OCI-LY7 (cell line): Measurements from ENCODE around the gene SUSD4. TPM values are rescaled to one million over a fixed set of nuclear protein-coding genes. Genes with fewer than 3 reads are reported as not detected.

ENCODE experiments used
- BruUV-seq: library from RNA; stranded (reverse); fragments of 400-500 nt; replicated peaks from 2 replicates; lab custom pipeline; 2021; lab: Mats Ljungman, UMichigan
- CTCF ChIA-PET: fragments of 300-600 bp; sonication (Branson Sonifier 250); formaldehyde crosslinking; loops from one replicate; lab custom pipeline; 2022; ENCODE audit warnings: antibody characterized with exemption; ENCODE audit not compliant: unreplicated experiment; lab: Charles Lee
- POLR2A ChIA-PET: fragments of 300-600 bp; sonication (Branson Sonifier 250); formaldehyde crosslinking; loops from one replicate; lab custom pipeline; 2022; ENCODE audit warnings: antibody characterized with exemption; lab: Charles Lee
- DNase-seq: peaks from one replicate; pipeline ENCODE4 v3.0.0-alpha.2; 2015; ENCODE audit warnings: low spot score
- H2AFZ ChIP-seq: fragments of 200-600 bp; sonication (generic), shearing (Covaris generic); 2 replicates; pipeline ENCODE4 v1.6.1; 2014; ENCODE audit warnings: mild to moderate bottlenecking, antibody characterized with exemption, low read length, moderate library complexity
- H3K27ac ChIP-seq: fragments of 200-600 bp; sonication (generic); 2 replicates; pipeline ENCODE4 v1.5.1; 2014; ENCODE audit warnings: mixed run types, low read depth, mild to moderate bottlenecking, moderate library complexity, low read length, inconsistent platforms; ENCODE audit not compliant: poor library complexity, severe bottlenecking
- H3K36me3 ChIP-seq: fragments of 200-600 bp; sonication (generic); 2 replicates; pipeline ENCODE4 v1.6.1; 2014; ENCODE audit warnings: mild to moderate bottlenecking, antibody characterized with exemption, low read length, moderate library complexity, mixed read lengths; ENCODE audit not compliant: insufficient read depth
- H3K4me1 ChIP-seq: fragments of 200-600 bp; sonication (generic); 2 replicates; pipeline ENCODE4 v1.5.1; 2014; ENCODE audit warnings: mild to moderate bottlenecking, low read length; ENCODE audit not compliant: insufficient read depth, poor library complexity, severe bottlenecking
- H3K4me2 ChIP-seq: fragments of 200-600 bp; sonication (generic); 2 replicates; pipeline ENCODE4 v1.6.1; 2014; ENCODE audit warnings: mild to moderate bottlenecking, low read length
- H3K4me3 ChIP-seq: fragments of 200-600 bp; sonication (generic); 2 replicates; pipeline ENCODE4 v1.5.1; 2014; ENCODE audit warnings: mild to moderate bottlenecking, low read depth, low read length; ENCODE audit not compliant: poor library complexity, severe bottlenecking
- H3K79me2 ChIP-seq: fragments of 200-600 bp; sonication (generic); 2 replicates; pipeline ENCODE4 v1.6.1; 2016; ENCODE audit warnings: low read depth, mild to moderate bottlenecking, low read length, moderate library complexity, mixed read lengths; ENCODE audit not compliant: insufficient read depth
- H3K9me2 ChIP-seq: fragments of 200-600 bp; sonication (generic); 2 replicates; pipeline ENCODE4 v1.6.1; 2016; ENCODE audit warnings: mild to moderate bottlenecking, low read length, mixed read lengths; ENCODE audit not compliant: insufficient read depth
- H3K9me3 ChIP-seq: fragments of 200-600 bp; sonication (generic); 2 replicates; pipeline ENCODE4 v1.6.1; 2014; ENCODE audit warnings: mild to moderate bottlenecking, mixed run types, low read length, mixed read lengths
- H4K20me1 ChIP-seq: fragments of 200-600 bp; sonication (generic); 2 replicates; pipeline ENCODE4 v1.6.1; 2014; ENCODE audit warnings: mild to moderate bottlenecking, antibody characterized with exemption, low read length, moderate library complexity, mixed read lengths; ENCODE audit not compliant: insufficient read depth
- EZH2phosphoT487 ChIP-seq: fragments of 200-600 bp; sonication (generic); IDR thresholded peaks from 2 replicates; pipeline ENCODE4 v1.6.1; 2018; ENCODE audit warnings: low read depth, borderline replicate concordance, mild to moderate bottlenecking, mixed run types, antibody characterized with exemption, low read length, moderate library complexity, mixed read lengths
- intact Hi-C: fragments of 100-400 bp; cut with micrococcal nuclease; formaldehyde crosslinking; loops from one replicate; pipeline ENCODE4 v1.10.0; 2022; ENCODE audit not compliant: unreplicated experiment
- total RNA-seq, 2 experiments: library from RNA; depleted of rRNA in 1 of 2; stranded (reverse); fragments of >200 nt in 1 of 2; shearing (Covaris generic) in 1 of 2; gene quantifications; 2 replicates each; pipeline ENCODE4 v1.2.3, GENCODE V29; 2014 to 2022
- TF ChIP-seq, protein P1 (sequence below): fragments of 200-600 bp; sonication (generic); conservative IDR thresholded peaks from 2 replicates; pipeline ENCODE4 v1.5.1; 2014; ENCODE audit warnings: mild to moderate bottlenecking, antibody characterized with exemption, low read length, moderate library complexity, mixed read lengths

Gene SUSD4
- total RNA-seq, 2 experiments from 2014 or later, result 0.42 TPM; not detected in 1

DNA sequence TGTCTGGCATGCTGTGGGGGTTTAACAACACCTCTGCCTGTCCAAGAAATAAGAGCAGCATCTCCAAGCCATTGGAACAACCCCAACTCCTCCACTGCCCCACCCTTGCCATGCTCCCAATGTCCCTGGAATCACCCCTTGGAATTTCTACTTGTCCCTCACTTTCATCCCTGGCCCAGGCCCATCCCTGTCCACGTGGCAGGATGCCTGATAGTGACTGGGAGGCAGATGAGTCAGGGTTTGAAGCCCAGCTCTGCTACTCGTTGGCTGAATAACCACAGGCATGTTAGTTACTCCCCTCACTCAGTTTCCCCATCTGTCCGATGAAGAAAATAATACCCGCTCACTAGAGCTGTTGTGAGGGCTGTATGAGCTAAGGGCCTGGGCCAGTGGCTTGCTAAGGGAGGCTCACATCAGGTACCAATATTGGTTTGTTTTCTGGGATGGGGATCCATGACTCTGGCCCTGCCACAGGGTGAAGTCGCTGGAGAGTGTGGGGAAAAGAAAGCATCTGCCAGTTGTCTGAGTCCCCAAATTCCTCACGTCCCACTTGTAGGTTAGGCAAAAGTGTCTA, 121.5 kb downstream of the SUSD4 start:
- intact Hi-C loops, result no loop called here
- DNase-seq, result no peak
- CTCF ChIA-PET, result no interaction called here
- H3K9me3 ChIP-seq, result no peaks in the 10 kb centered on the region
- no peaks in the 10 kb centered on the region for H3K36me3 ChIP-seq
- no peaks in the 10 kb centered on the region for H3K79me2 ChIP-seq
- BruUV-seq, result no TSS peak
- H3K4me1 ChIP-seq, result no peaks in the 10 kb centered on the region
- H3K9me2 ChIP-seq, result no peaks in the 10 kb centered on the region
- H3K27ac ChIP-seq, result no peak overlapping the region
- TF ChIP-seq, protein P1, sequence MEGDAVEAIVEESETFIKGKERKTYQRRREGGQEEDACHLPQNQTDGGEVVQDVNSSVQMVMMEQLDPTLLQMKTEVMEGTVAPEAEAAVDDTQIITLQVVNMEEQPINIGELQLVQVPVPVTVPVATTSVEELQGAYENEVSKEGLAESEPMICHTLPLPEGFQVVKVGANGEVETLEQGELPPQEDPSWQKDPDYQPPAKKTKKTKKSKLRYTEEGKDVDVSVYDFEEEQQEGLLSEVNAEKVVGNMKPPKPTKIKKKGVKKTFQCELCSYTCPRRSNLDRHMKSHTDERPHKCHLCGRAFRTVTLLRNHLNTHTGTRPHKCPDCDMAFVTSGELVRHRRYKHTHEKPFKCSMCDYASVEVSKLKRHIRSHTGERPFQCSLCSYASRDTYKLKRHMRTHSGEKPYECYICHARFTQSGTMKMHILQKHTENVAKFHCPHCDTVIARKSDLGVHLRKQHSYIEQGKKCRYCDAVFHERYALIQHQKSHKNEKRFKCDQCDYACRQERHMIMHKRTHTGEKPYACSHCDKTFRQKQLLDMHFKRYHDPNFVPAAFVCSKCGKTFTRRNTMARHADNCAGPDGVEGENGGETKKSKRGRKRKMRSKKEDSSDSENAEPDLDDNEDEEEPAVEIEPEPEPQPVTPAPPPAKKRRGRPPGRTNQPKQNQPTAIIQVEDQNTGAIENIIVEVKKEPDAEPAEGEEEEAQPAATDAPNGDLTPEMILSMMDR, result no peak
- TF ChIP-seq EZH2phosphoT487, result no peak
- H3K4me2 ChIP-seq, result no peak overlapping the region
- no peak overlapping the region for H3K4me3 ChIP-seq
- H2AFZ ChIP-seq, result no peak overlapping the region
- no peaks in the 10 kb centered on the region for H4K20me1 ChIP-seq
- POLR2A ChIA-PET, result no interaction called here

DNA sequence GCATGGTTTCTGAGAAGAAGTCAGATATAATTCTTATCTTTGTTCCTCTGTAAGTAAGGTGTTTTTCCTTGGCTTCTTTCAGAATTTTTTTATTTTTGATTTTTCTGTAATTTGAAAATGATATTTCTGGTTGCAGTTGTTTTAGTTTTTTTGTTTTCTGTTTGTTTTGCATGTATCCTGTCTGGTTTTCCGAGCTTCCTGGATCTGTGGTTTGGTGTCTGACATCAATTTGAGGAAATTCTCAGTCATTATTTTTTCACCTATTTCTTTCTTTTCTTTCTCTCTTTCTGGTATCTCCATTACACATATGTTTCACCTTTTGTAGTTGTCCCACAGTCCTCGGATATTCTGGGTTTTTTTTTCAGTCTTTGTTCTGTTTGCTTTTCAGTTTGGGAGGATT, 123.9 kb downstream of the SUSD4 start:
- no peaks in the 10 kb centered on the region for H3K79me2 ChIP-seq
- H3K36me3 ChIP-seq, result no peaks in the 10 kb centered on the region
- BruUV-seq, result no TSS peak
- H3K4me1 ChIP-seq, result no peaks in the 10 kb centered on the region
- H4K20me1 ChIP-seq, result no peaks in the 10 kb centered on the region
- no peak overlapping the region for H3K4me3 ChIP-seq
- H3K9me3 ChIP-seq, result no peaks in the 10 kb centered on the region
- ChIA-PET CTCF (no interaction called here), POLR2A (interaction anchor here (0.7 kb wide), 1 partner anchor 1578 kb away, joined by 3 read pairs; no protein-coding TSS in a partner anchor)
- intact Hi-C loops, result no loop called here
- TF ChIP-seq, protein P1, result no peak
- no peak for TF ChIP-seq EZH2phosphoT487
- H3K9me2 ChIP-seq, result no peaks in the 10 kb centered on the region
- H3K4me2 ChIP-seq, result no peak overlapping the region
- H3K27ac ChIP-seq, result no peak overlapping the region
- no peak for DNase-seq
- H2AFZ ChIP-seq, result no peak overlapping the region

DNA sequence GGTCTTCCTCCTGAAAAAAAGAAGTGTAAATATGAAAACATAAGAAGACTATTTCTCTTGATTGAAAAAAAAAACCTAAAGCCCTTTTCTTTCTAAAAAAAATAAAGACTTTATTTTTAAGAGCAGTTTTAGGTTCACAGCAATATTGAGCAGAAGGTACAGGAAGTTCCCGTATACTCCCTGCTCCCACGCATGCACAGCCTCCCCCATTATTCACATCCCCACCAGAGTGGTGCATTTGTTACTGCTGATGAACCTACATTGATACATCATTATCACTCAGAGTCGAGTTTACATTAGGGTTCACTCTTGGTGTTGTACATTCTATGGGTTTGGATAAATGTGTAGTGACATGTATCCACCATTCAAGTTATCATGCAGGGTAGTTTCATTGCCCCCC, 128.9 kb downstream of the SUSD4 start:
- Histone ChIP-seq H3K9me2 (no peaks in the 10 kb centered on the region), H3K9me3 (no peaks in the 10 kb centered on the region), H4K20me1 (no peaks in the 10 kb centered on the region), H3K4me3 (no peak overlapping the region), H3K4me1 (no peaks in the 10 kb centered on the region), H3K36me3 (no peaks in the 10 kb centered on the region), H3K79me2 (no peaks in the 10 kb centered on the region), H3K4me2 (no peak overlapping the region), H3K27ac (no peak overlapping the region), H2AFZ (no peak overlapping the region)
- no peak for DNase-seq
- no peak for TF ChIP-seq EZH2phosphoT487
- BruUV-seq, result no TSS peak
- intact Hi-C loops, result no loop called here
- ChIA-PET CTCF (no interaction called here), POLR2A (no interaction called here)
